HepG2 (cell line): Measurements from ENCODE around the gene FAF2. TPM values are rescaled to one million over a fixed set of nuclear protein-coding genes. Genes with fewer than 3 reads are reported as not detected.

Experiments
- AGO2 ChIP-seq: fragments of 200-400 bp; formaldehyde crosslinking; optimal IDR thresholded peaks from 2 replicates; pipeline ENCODE3; 2017; ENCODE audit warnings: mild to moderate bottlenecking, low read depth, low read length, moderate library complexity
- ATF7-NPFF ChIP-seq: sonication (generic); formaldehyde crosslinking; IDR thresholded peaks from 2 replicates; pipeline ENCODE4 v1.8.1; 2023; ENCODE audit warnings: mild to moderate bottlenecking, low read depth, missing genetic modification reagents, moderate library complexity
- ONECUT2 ChIP-seq: sonication (generic); formaldehyde crosslinking; IDR thresholded peaks from 2 replicates; pipeline ENCODE4 v1.4.0; 2020; ENCODE audit warnings: missing genetic modification reagents
- PAX8 ChIP-seq: sonication (generic); formaldehyde crosslinking; IDR thresholded peaks from 2 replicates; pipeline ENCODE4 v1.8.0; 2022; ENCODE audit warnings: mild to moderate bottlenecking, missing genetic modification reagents, borderline replicate concordance
- PHF8 ChIP-seq: sonication (generic); formaldehyde crosslinking; IDR thresholded peaks from 2 replicates; pipeline ENCODE4 v1.5.0; 2020; ENCODE audit warnings: missing genetic modification reagents
- SRF ChIP-seq: IDR thresholded peaks from 2 replicates; pipeline ENCODE4 v1.6.1; 2011; ENCODE audit warnings: mild to moderate bottlenecking, low read depth, low read length, moderate library complexity
- ZKSCAN1 ChIP-seq: fragments of 150-350 bp; IDR thresholded peaks from 2 replicates; pipeline ENCODE4 v1.6.1; 2014; ENCODE audit warnings: low read length
- ZKSCAN5 ChIP-seq: sonication (generic); formaldehyde crosslinking; IDR thresholded peaks from 2 replicates; pipeline ENCODE4 v1.5.1; 2020; ENCODE audit warnings: mild to moderate bottlenecking, missing genetic modification reagents
- ZKSCAN8 ChIP-seq: IDR thresholded peaks from 2 replicates; pipeline ENCODE4 v1.6.1; 2016; ENCODE audit warnings: borderline replicate concordance, missing genetic modification reagents, missing compliant biosample characterization
- ZNF317 ChIP-seq: sonication (generic); formaldehyde crosslinking; IDR thresholded peaks from 2 replicates; pipeline ENCODE4 v1.5.0; 2020; ENCODE audit warnings: mild to moderate bottlenecking, missing genetic modification reagents
- ZNF431 ChIP-seq: sonication (generic); formaldehyde crosslinking; IDR thresholded peaks from 2 replicates; pipeline ENCODE4 v1.9.0; 2022; ENCODE audit warnings: missing genetic modification reagents, low read depth, mild to moderate bottlenecking, borderline replicate concordance
- ZSCAN29 ChIP-seq: sonication (generic); formaldehyde crosslinking; conservative IDR thresholded peaks from 2 replicates; pipeline ENCODE4 v1.4.0; 2020; ENCODE audit warnings: mild to moderate bottlenecking, missing genetic modification reagents
- polyA plus RNA-seq, 8 experiments: library from polyadenylated mRNA; depleted of rRNA in 3 of 8; stranded (reverse) in 7 of 8; unstranded in 1 of 8; fragments of >200 nt; fragmentation: Illumina TruSeq in 4 of 8; extraction: Trizol in 4 of 8; gene quantifications; 2 replicates each; pipeline versions ENCODE4 v1.2.1 to v1.2.3, GENCODE V29; 2011 to 2016; ENCODE audit warnings: low read depth in 4 of 8, missing spikeins in 1 of 8, mixed read lengths in 1 of 8; ENCODE audit not compliant: insufficient read depth in 1 of 8
- total RNA-seq, 5 experiments: library from RNA; depleted of rRNA; stranded (reverse); fragments of >200 nt; fragmentation: Illumina TruSeq; extraction: Trizol; gene quantifications; 2 replicates each; pipeline ENCODE4 v1.2.3, GENCODE V29; 2016; ENCODE audit warnings: low read depth in 1 of 5
- TF ChIP-seq, protein P1 (sequence below), 2 experiments: sonication (generic) in 1 of 2; formaldehyde crosslinking in 1 of 2; IDR thresholded peaks; 2 replicates each; pipeline versions ENCODE4 v1.6.1 to v1.9.0; 2014 to 2022; ENCODE audit warnings: antibody characterized with exemption in 1 of 2, borderline replicate concordance in 1 of 2, inconsistent platforms in 1 of 2, low read depth in 1 of 2, missing genetic modification reagents in 1 of 2
- TF ChIP-seq, protein P2 (sequence below): sonication (generic); formaldehyde crosslinking; IDR thresholded peaks from 2 replicates; pipeline ENCODE4 v1.9.0; 2021; ENCODE audit warnings: missing genetic modification reagents, mild to moderate bottlenecking, borderline replicate concordance
- TF ChIP-seq, protein P3 (sequence below): sonication (generic); formaldehyde crosslinking; conservative IDR thresholded peaks from 2 replicates; pipeline ENCODE4 v1.4.0; 2020; ENCODE audit warnings: mild to moderate bottlenecking, missing genetic modification reagents, moderate library complexity
- TF ChIP-seq, protein P4 (sequence below): sonication (generic); formaldehyde crosslinking; IDR thresholded peaks from 2 replicates; pipeline ENCODE4 v1.4.0; 2020; ENCODE audit warnings: missing genetic modification reagents

The FAF2 gene
- total and polyA plus RNA-seq, 2 of the 13 experiments (the other 11 are each of a cell fraction or from before 2014, with no cell fraction given): 27.8 to 34.3 TPM

DNA sequence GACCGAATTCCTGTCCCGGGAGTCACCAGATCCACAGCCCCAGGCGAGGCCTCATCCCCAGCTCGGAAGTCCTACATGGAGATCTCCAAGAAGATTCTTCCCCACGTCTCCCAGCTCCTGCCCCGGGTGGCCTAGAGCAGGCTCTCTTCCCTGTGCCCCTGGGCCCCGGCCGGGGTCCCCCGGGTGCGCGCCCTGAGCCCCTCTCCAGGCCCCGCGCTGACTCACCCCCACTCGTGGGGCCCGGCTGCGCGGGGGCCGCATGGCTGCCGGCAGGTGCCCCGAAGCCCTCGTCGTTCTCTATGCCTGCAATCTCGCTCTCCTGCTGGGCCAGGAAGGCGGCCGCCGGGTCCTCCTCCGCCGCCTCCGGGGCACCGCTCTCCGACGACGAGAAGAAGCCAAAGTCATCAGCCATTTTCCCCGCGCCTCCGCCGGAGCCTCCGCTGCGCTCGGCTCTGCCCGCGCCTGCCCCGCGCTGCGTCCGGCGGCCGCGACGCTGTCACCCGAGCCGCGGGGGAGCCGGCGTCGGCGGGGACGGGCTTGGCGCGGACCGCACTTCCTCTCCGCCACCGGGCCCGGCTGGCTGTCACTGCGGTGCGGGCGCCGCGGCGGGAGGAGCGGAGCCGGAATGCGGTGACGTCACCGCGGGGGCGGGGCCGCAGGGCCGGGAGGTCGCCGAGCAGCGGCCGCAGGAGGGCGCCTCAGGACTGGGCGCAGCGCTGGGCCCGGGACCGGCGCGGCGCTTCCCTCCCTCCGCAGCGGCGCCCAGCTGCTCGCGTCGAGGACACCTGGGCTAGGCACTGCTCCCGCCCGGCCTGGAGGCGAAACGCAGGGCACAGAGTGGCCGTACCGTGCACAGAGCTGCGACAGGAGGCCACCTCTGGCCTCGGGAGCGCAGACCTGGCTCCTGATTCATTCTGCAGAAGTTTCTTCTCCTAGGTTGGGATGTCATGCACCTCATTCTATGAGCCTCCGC lies 31.9 kb upstream of the FAF2 start, which contains the start of gene CLTB (continued):
- TF ChIP-seq, protein P1, sequence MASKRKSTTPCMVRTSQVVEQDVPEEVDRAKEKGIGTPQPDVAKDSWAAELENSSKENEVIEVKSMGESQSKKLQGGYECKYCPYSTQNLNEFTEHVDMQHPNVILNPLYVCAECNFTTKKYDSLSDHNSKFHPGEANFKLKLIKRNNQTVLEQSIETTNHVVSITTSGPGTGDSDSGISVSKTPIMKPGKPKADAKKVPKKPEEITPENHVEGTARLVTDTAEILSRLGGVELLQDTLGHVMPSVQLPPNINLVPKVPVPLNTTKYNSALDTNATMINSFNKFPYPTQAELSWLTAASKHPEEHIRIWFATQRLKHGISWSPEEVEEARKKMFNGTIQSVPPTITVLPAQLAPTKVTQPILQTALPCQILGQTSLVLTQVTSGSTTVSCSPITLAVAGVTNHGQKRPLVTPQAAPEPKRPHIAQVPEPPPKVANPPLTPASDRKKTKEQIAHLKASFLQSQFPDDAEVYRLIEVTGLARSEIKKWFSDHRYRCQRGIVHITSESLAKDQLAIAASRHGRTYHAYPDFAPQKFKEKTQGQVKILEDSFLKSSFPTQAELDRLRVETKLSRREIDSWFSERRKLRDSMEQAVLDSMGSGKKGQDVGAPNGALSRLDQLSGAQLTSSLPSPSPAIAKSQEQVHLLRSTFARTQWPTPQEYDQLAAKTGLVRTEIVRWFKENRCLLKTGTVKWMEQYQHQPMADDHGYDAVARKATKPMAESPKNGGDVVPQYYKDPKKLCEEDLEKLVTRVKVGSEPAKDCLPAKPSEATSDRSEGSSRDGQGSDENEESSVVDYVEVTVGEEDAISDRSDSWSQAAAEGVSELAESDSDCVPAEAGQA (IDR thresholded peaks at IDR 0.05; ENCODE audit: low read depth): no peak
- TF ChIP-seq, protein P1 (CRISPR knock-in tag; IDR thresholded peaks at IDR 0.05; ENCODE audit: borderline replicate concordance): 0 out of 2 replicates have a peak, but pooled peaks have one; percentile 79
- TF ChIP-seq, protein P2, sequence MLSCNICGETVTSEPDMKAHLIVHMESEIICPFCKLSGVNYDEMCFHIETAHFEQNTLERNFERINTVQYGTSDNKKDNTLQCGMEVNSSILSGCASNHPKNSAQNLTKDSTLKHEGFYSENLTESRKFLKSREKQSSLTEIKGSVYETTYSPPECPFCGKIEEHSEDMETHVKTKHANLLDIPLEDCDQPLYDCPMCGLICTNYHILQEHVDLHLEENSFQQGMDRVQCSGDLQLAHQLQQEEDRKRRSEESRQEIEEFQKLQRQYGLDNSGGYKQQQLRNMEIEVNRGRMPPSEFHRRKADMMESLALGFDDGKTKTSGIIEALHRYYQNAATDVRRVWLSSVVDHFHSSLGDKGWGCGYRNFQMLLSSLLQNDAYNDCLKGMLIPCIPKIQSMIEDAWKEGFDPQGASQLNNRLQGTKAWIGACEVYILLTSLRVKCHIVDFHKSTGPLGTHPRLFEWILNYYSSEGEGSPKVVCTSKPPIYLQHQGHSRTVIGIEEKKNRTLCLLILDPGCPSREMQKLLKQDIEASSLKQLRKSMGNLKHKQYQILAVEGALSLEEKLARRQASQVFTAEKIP (CRISPR knock-in tag): no peak
- TF ChIP-seq ZNF431 (CRISPR knock-in tag) (peak; percentile 36; the same call in 1 of the 2 replicates), ZKSCAN1 (no peak), ZNF317 (CRISPR knock-in tag) (no peak), PAX8 (CRISPR knock-in tag) (peak; percentile 92; the same call in 1 of the 2 replicates), ZSCAN29 (no peak), SRF (no peak), PHF8 (peak; percentile 53), AGO2 (no peak), ZKSCAN5 (no peak), ZKSCAN8 (CRISPR knock-in tag) (no peak), ONECUT2 (CRISPR knock-in tag) (no peak), ATF7-NPFF (CRISPR knock-in tag) (peak; percentile 89)
- TF ChIP-seq, protein P3, sequence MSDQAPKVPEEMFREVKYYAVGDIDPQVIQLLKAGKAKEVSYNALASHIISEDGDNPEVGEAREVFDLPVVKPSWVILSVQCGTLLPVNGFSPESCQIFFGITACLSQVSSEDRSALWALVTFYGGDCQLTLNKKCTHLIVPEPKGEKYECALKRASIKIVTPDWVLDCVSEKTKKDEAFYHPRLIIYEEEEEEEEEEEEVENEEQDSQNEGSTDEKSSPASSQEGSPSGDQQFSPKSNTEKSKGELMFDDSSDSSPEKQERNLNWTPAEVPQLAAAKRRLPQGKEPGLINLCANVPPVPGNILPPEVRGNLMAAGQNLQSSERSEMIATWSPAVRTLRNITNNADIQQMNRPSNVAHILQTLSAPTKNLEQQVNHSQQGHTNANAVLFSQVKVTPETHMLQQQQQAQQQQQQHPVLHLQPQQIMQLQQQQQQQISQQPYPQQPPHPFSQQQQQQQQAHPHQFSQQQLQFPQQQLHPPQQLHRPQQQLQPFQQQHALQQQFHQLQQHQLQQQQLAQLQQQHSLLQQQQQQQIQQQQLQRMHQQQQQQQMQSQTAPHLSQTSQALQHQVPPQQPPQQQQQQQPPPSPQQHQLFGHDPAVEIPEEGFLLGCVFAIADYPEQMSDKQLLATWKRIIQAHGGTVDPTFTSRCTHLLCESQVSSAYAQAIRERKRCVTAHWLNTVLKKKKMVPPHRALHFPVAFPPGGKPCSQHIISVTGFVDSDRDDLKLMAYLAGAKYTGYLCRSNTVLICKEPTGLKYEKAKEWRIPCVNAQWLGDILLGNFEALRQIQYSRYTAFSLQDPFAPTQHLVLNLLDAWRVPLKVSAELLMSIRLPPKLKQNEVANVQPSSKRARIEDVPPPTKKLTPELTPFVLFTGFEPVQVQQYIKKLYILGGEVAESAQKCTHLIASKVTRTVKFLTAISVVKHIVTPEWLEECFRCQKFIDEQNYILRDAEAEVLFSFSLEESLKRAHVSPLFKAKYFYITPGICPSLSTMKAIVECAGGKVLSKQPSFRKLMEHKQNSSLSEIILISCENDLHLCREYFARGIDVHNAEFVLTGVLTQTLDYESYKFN (CRISPR knock-in tag): no peak
- TF ChIP-seq, protein P4, sequence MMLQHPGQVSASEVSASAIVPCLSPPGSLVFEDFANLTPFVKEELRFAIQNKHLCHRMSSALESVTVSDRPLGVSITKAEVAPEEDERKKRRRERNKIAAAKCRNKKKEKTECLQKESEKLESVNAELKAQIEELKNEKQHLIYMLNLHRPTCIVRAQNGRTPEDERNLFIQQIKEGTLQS: peak; percentile 71; the same call in 1 of the 2 replicates
